OCI-LY7 (cell line): ENCODE data around the gene IQGAP2.

ENCODE experiments used
- CTCF ChIP-seq: fragments of 200-600 bp; sonication (generic); conservative IDR thresholded peaks from 2 replicates; pipeline ENCODE4 v1.5.1; 2014; ENCODE audit warnings: mild to moderate bottlenecking, antibody characterized with exemption, low read length, moderate library complexity, mixed read lengths
- EZH2phosphoT487 ChIP-seq: fragments of 200-600 bp; sonication (generic); IDR thresholded peaks from 2 replicates; pipeline ENCODE4 v1.6.1; 2018; ENCODE audit warnings: low read depth, borderline replicate concordance, mild to moderate bottlenecking, mixed run types, antibody characterized with exemption, low read length, moderate library complexity, mixed read lengths

GRCh38 chr5:76500633-76501393, 97.7 kb downstream of the IQGAP2 start:
- no peak for TF ChIP-seq CTCF
- TF ChIP-seq EZH2phosphoT487: no peak
